GM19239 (cell line): ENCODE measurements around the gene STX19.
"Not testable (repeated sequence)": the region's sequence is repeated elsewhere in the genome, so short reads cannot be mapped to it uniquely, and the experiment has no call there.

ENCODE experiments used
- DNase-seq: peaks from one replicate; pipeline ENCODE4 v3.0.0; 2011; ENCODE audit warnings: low spot score; ENCODE audit not compliant: insufficient read length
- FAIRE-seq: peaks from 2 replicates; lab custom pipeline; 2011; peaks lifted over from hg19 to GRCh38; lab: Jason Lieb, UNC

STX19 gene

DNA sequence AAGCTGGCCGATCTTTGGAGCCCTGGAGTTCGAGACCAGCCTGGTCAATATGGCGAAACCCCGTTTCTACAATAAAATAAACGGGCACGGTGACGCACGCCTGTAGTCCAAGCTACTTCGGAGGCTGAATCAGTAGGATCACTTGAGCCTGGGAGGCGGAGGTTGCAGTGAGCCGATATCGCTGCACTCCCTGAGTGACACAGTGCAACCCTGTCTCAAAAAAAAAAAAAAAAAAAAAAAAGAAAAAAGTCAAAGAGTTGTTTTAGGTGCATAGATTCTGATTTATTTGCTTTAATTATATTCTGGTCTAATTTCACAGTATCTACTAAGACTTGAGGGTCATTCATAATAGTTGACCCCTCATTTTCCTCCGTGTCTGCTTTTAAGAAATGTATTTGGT is 46.7 kb downstream of the STX19 start:
- DNase-seq (no peak), FAIRE-seq (no peak)

DNA sequence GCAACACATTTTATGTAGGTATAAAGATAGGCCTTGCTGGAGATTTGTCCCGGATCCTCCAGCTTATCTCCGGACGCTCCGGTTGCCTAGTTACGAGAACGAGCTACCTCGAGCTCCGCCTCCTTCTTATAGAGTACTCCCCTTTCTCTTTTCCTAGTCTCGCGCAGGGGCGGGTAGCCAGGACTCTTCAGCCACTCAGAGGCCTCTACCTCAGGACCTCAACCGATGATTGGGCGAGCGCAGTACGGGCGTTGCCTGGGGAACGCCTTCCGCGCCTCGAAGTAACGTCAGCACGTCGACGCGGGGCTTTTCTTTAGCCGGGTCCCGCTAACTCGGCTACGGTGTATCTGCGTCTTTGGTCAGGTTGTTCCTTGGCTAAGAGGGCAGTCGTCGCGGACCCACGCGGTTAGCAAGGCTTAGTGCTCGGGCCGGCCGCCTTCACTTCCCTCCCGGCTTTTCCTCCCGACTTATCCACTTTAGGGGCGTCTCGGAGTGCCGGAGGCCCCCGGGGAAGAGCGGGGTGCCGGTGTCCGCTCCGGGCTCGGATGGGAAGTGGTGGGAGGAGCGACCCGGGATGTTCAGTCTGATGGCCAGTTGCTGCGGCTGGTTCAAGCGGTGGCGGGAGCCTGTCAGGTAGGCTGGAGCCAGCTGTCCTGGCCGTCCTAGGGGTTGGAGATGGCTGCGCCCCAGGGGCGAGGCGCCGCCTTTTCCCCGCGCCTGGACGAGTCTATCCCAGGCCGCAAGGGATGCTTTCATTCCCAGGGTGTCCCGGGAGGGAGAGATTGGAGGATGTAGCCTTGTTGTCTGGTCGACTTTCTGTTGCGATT is 48.3 kb downstream of the STX19 start, which contains the start of gene ARL13B:
Gene ARL13B, plus strand, starts transcription at position 306 of the 827 bp plus-strand sequence. Its CDS starts 269 bp downstream, at position 575.
- peak; percentile 99 for FAIRE-seq
- DNase-seq: peak; percentile 87

DNA sequence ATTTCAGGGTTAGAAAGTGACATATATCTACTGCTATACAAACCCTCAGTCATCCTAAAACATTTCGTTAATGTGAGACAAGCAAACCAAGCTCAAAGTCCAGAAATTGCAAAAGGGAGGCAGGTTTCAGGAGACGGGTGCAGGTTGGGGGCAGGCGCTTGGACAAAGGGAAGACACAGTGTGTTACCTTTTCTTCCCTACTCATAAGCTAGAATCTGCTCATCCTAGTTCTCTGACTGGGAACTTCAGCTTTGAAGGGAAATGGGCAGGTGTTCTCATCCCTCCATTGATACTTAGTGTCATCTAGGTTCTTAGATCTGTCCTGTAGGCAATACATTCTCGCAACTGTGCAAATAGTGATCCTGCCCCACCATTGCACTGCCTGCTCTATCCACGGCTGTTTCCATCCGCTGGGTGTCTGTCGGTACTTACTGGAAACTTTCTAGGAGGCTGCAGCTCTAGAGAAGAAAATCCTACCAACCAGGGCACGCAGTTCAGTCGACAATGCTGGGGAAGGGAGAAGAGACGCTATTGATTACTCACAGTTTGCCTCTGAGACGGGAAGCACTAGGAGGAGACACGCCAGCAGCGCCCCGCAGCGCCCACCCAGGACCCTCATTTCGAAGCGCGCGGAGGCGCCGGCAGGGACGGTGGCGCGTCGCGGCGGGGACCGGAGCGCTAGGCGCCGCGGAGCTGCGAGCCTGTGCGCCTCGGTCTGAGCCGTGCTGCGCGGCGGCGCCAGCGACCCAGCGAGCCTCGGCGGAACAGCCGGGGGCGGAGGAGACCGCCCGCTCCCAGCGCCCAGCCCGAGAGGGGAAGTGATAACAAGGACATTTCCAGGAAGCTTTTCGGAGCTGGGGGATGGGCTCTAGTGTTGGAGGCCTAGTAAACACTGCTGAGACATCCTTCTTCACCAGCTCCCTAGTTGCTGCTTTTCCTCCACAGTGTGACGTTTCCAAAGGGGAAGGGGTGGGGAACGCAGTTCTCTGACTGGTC is 55.0 kb downstream of the STX19 start, which contains the start of gene PROS1:
Gene PROS1, minus strand, starts transcription at position 766 of the 996 bp plus-strand sequence. Its CDS starts 147 bp downstream, at position 619.
- FAIRE-seq (peak; percentile 82), DNase-seq (no peak)

DNA sequence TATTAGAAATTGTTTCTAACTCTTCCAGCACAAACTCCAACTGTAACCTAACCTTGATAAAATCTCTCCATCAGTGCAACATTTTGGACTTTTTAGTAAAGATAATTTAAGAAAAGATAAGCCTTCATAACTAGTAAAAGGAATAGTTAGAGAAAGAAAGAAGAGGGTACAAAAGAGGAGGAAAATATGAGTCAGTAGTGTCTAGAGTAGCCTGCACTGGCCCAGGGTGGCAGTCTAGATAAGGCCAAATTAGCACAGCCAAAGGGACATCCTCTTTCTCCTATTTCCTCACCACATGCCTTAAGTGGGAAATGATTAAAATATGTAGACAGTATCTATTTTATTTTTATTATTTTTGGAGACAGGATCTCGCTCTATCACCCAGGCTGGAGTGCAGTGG is 58.4 kb downstream of the STX19 start:
- DNase-seq (no peak), FAIRE-seq (no peak)

DNA sequence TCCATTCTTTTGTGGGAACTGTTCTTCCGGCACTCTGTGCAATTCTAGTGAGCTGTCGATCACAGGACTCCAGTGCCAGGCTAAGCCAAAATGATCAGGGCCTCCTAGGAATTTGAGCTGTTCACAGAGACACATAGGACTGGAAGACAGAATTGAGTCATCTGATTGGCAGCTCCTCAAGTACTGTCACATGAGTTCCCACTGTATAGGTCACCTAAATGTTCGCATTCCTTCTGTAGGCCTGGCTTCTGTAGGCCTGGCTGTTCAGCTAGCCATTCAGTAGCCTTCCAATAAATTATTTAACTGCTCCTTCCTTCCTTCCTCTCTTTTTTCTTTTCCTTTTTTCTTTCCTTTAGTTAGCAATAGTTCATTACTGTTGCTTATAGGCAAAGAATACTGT is 59.0 kb downstream of the STX19 start:
- FAIRE-seq (no peak), DNase-seq (no peak)

DNA sequence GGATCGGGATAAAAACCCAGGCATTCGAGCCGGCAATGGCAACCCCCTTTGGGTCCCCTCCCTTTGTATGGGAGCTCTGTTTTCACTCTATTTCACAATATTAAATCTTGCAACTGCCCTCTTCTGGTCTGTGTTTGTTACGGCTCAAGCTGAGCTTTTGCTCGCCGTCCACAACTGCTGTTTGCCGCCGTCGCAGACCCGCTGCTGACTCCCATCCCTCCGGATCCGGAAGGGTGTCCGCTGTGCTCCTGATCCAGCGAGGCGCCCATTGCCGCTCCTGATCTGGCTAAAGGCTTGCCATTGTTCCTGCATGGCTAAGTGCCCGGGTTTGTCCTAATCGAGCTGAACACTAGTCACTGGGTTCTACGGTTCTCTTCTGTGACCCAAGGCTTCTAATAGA is 63.3 kb downstream of the STX19 start:
- not testable (repeated sequence) for DNase-seq, FAIRE-seq
